Heart right ventricle (tissue), 16 donors: ENCODE data around the gene VSX2. TPM values are rescaled to one million over a fixed set of nuclear protein-coding genes. Genes with fewer than 3 reads are reported as not detected.

Source experiments
- ATAC-seq, 8 donors: fragments of 200-7000 bp; cut with Tn5 transposase; one replicate each; pipeline ENCODE4 v1.9.1; 2020; ENCODE audit warnings: mild to moderate bottlenecking in 8 of 8, moderate library complexity in 8 of 8, moderate number of reproducible peaks in 1 of 8
- DNase-seq, 2 donors: peaks; one replicate each; pipeline ENCODE4 v3.0.0-alpha.2; 2020
- H3K27ac ChIP-seq, 10 donors: fragments of 200-600 bp; sonication (generic) in 2 of 10; one replicate each; pipeline versions ENCODE4 v1.5.0 to v1.8.0; 2020 to 2022; ENCODE audit warnings: mild to moderate bottlenecking in 3 of 10
- H3K27me3 ChIP-seq, 7 donors: fragments of 200-600 bp; one replicate each; pipeline ENCODE4 v1.8.0; 2021 to 2022; ENCODE audit warnings: mild to moderate bottlenecking in 2 of 7
- H3K36me3 ChIP-seq, 9 donors: fragments of 200-600 bp; sonication (generic) in 1 of 9; one replicate each; pipeline versions ENCODE4 v1.5.0 to v1.8.0; 2020 to 2022; ENCODE audit warnings: mild to moderate bottlenecking in 2 of 9
- H3K4me1 ChIP-seq, 9 donors: fragments of 200-600 bp; sonication (generic) in 1 of 9; one replicate each; pipeline versions ENCODE4 v1.5.0 to v1.8.0; 2020 to 2022; ENCODE audit warnings: mild to moderate bottlenecking in 4 of 9
- H3K4me3 ChIP-seq, 10 donors: fragments of 200-600 bp; sonication (generic) in 2 of 10; one replicate each; pipeline versions ENCODE4 v1.5.0 to v1.8.0; 2020 to 2022; ENCODE audit warnings: mild to moderate bottlenecking in 7 of 10, moderate library complexity in 2 of 10
- H3K9me3 ChIP-seq, 11 donors: fragments of 200-600 bp in 10 of 11; sonication (generic) in 2 of 11; one replicate each; pipeline versions ENCODE4 v1.5.0 to v1.8.0; 2013 to 2022; ENCODE audit warnings: mild to moderate bottlenecking in 2 of 11, control low read depth in 1 of 11, moderate library complexity in 1 of 11
- WGBS, 2 donors: extraction: QIAGEN DNeasy Blood & Tissue Kit; methylation state at CpG; one replicate each; pipeline ENCODE4 v1.1.7; 2013; ENCODE audit warnings: inconsistent platforms in 1 of 2; 5-methylcytosine and 5-hydroxymethylcytosine counted together
- intact Hi-C, 10 donors: fragments of 100-400 bp; cut with DNase I; formaldehyde crosslinking; loops; one replicate each; pipeline versions ENCODE4 v1.11.1 to v1.14.2; 2022
- polyA plus RNA-seq, 2 donors: library from polyadenylated mRNA; stranded (reverse); fragments of 200-250 nt; gene quantifications; one replicate each; pipeline ENCODE4 v1.2.3, GENCODE V29; 2013
- total RNA-seq, 10 donors: library from RNA; stranded (reverse); fragmentation: NEBNext Ultra II Directional in 3 of 10; extraction: Animal tissue kit (Norgen Biotek cat#: 25700) in 3 of 10; gene quantifications; one replicate each; pipeline versions ENCODE4 v1.2.1 to v1.2.4, GENCODE V29; 2021 to 2023
- TF ChIP-seq, protein P1 (sequence below), 9 donors: fragments of 200-600 bp; sonication (generic) in 2 of 9; IDR thresholded peaks; one replicate each; pipeline versions ENCODE4 v1.5.0 to v1.8.0; 2021 to 2022; ENCODE audit warnings: antibody characterized with exemption in 9 of 9, mild to moderate bottlenecking in 5 of 9, moderate library complexity in 1 of 9
- donor health status: Arrhythmogenic right ventricular cardiomyopathy.
- donor health status: ischemic (EF 13 %, LVEDD 7.1; RV severe dilation, severe dysfunction).
- donor health status: healthy with polysubstance abuse.
- donor health status: DM: no; HTN: yes; CAD: no.
- donor health status: DM: no; HTN: no; CAD: no.
- donor health status: ischemic (EF 25% LVEDD 6.9; RV normal size, moderate dysfunction).
- donor health status: ischemic (EF 25% LVEDD 5.7; RV mildly dilated, moderate dysfunction).
- donor health status: healthy.
- donor health status: DM: yes; HTN: yes; CAD: no.
- donor health status: Ischemic cardiomyopathy.
- donor health status: ischemic (EF 35%, LVEDD 5.7; RV mildly dilated, moderate dysfunction).
- donor health status: nonischemic (EF 11% LVEDD 7.7; RV severe dilation, severe dysfunction).
- donor health status: DM: yes; HTN: yes; CAD: no.
- donor health status: PGD.
- donor health status: ischemic (EF 29% LVEDD 5.4; RV normal size, mild dysfunction).
- donor health status: nonischemic (EF 23%, LVEDD 6.1; RV moderate dilation, normal function).

The VSX2 gene
- total and polyA plus RNA-seq, 12 donors: not detected

DNA sequence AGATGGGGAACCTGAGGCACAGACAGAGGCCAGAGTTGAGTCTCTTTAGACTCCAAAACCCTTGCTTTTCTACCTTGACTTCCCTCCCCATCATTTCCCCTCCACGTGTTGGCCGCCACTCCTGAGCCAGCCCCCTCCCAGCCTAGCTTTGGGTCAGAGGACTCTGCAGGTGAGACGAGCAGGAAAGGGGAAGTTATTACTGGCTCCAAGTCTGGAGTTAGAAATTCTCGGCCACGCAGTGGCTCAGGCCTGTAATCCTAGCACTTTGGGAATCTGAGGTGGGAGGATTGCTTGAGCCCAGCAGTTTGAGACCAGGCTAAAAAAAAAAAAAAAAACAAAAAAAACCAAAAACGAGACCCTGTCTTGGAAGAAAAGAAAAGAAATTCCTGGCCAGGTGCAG is 8.8 kb downstream of the VSX2 start:
- H3K4me1 ChIP-seq: peaks cover 0 to 12% (median 4%) of the 10 kb centered on the region in 9 donors
- H3K4me3 ChIP-seq: no peak overlapping the region
- no peak for ATAC-seq
- TF ChIP-seq, protein P1, sequence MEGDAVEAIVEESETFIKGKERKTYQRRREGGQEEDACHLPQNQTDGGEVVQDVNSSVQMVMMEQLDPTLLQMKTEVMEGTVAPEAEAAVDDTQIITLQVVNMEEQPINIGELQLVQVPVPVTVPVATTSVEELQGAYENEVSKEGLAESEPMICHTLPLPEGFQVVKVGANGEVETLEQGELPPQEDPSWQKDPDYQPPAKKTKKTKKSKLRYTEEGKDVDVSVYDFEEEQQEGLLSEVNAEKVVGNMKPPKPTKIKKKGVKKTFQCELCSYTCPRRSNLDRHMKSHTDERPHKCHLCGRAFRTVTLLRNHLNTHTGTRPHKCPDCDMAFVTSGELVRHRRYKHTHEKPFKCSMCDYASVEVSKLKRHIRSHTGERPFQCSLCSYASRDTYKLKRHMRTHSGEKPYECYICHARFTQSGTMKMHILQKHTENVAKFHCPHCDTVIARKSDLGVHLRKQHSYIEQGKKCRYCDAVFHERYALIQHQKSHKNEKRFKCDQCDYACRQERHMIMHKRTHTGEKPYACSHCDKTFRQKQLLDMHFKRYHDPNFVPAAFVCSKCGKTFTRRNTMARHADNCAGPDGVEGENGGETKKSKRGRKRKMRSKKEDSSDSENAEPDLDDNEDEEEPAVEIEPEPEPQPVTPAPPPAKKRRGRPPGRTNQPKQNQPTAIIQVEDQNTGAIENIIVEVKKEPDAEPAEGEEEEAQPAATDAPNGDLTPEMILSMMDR (IDR thresholded peaks at IDR 0.05): no peak
- intact Hi-C loops: loop anchor here in 1 of 10 donors (5.0 kb wide), 1 partner anchor 141 kb away; no protein-coding TSS in a partner anchor
- no peaks in the 10 kb centered on the region for H3K36me3 ChIP-seq
- WGBS, 2 donors: 63 to 64% methylated on average over 6 of the region's 6 CpGs
- no peak for DNase-seq
- H3K27ac ChIP-seq: no peak overlapping the region
- H3K9me3 ChIP-seq: no peaks in the 10 kb centered on the region
- H3K27me3 ChIP-seq: peaks cover 2 to 59% (median 50%) of the 10 kb centered on the region in 7 donors

GRCh38 chr14:74249433-74250375 is 10.5 kb downstream of the VSX2 start:
- Histone ChIP-seq H3K27me3 (peaks cover 0 to 42% (median 33%) of the 10 kb centered on the region in 7 donors), H3K27ac (no peak overlapping the region), H3K4me3 (no peak overlapping the region), H3K36me3 (no peaks in the 10 kb centered on the region), H3K9me3 (no peaks in the 10 kb centered on the region), H3K4me1 (peaks cover 0 to 12% (median 4%) of the 10 kb centered on the region in 9 donors)
- intact Hi-C loops: loop anchor here in 9 of 10 donors (2.0 to 5.0 kb wide), 7 partner anchors 32 to 142 kb away; no protein-coding TSS in a partner anchor
- no peak for DNase-seq
- TF ChIP-seq, protein P1 (IDR thresholded peaks at IDR 0.05): no peak
- 78 to 81% methylated on average over 12 of the region's 12 CpGs for WGBS, 2 donors
- ATAC-seq: no peak

- Histone ChIP-seq H3K36me3 (no peaks in the 10 kb centered on the region), H3K9me3 (no peaks in the 10 kb centered on the region), H3K27ac (no peak overlapping the region), H3K4me1 (peaks cover 0 to 24% (median 16%) of the 10 kb centered on the region in 9 donors), H3K27me3 (peaks cover 0 to 20% (median 0%) of the 10 kb centered on the region in 7 donors), H3K4me3 (no peak overlapping the region)
- TF ChIP-seq, protein P1 (IDR thresholded peaks at IDR 0.05): no peak
- whole genome bisulfite sequencing, 2 donors: 77 to 82% methylated on average over 3 of the region's 3 CpGs
- ATAC-seq: no peak
- DNase-seq: no peak
- intact Hi-C loops: loop anchor here in 1 of 10 donors (5.0 kb wide), 1 partner anchor 143 kb away; no protein-coding TSS in a partner anchor
These were observed 16.0 kb downstream of the VSX2 start for GRCh38 chr14:74255281-74255680.

- Histone ChIP-seq H3K4me3 (peak overlapping the region; percentile 50 to 84 (median 72)), H3K27me3 (peaks cover 0 to 20% (median 0%) of the 10 kb centered on the region in 7 donors), H3K4me1 (peaks cover 0 to 17% (median 13%) of the 10 kb centered on the region in 9 donors), H3K9me3 (no peaks in the 10 kb centered on the region), H3K36me3 (no peaks in the 10 kb centered on the region), H3K27ac (peak overlapping the region in 4 of 10 donors; percentile 14 to 57 (median 44))
- TF ChIP-seq, protein P1 (IDR thresholded peaks at IDR 0.05): peak in 8 of 9 donors; percentile 93 to 99 (median 97)
- DNase-seq (peak; percentile 17 to 51), ATAC-seq (peak; percentile 80 to 88 (median 84))
- intact Hi-C loops: loop anchor here in 2 of 10 donors (2.0 to 5.0 kb wide), 2 partner anchors 145 kb away; no protein-coding TSS in a partner anchor
- 3 to 4% methylated on average over 68 of the region's 68 CpGs for WGBS, 2 donors
These were observed 18.1 kb downstream of the VSX2 start for GRCh38 chr14:74257078-74257940.
